Measurements from ENCODE around the gene MBD5.

DNA sequence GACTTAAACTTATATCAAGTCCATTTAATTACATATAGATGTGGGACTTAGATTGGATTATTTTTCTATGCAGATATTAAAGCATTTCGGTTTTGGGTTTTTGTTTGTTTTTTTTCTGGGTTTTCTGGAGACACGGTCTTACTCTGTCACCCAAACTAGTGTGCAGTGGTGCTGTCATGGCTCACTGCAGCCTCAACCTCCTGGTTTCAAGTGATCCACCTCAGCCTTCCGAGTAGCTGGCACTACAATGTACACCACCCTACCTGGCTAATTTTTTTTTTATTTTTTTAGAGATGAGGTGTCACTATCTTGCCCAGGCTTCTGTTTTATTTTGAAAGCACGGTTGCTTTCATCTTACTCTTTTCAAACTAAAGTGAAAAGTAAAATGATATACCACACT is 281.6 kb downstream of the MBD5 start:
- TF ChIP-seq, protein P1, sequence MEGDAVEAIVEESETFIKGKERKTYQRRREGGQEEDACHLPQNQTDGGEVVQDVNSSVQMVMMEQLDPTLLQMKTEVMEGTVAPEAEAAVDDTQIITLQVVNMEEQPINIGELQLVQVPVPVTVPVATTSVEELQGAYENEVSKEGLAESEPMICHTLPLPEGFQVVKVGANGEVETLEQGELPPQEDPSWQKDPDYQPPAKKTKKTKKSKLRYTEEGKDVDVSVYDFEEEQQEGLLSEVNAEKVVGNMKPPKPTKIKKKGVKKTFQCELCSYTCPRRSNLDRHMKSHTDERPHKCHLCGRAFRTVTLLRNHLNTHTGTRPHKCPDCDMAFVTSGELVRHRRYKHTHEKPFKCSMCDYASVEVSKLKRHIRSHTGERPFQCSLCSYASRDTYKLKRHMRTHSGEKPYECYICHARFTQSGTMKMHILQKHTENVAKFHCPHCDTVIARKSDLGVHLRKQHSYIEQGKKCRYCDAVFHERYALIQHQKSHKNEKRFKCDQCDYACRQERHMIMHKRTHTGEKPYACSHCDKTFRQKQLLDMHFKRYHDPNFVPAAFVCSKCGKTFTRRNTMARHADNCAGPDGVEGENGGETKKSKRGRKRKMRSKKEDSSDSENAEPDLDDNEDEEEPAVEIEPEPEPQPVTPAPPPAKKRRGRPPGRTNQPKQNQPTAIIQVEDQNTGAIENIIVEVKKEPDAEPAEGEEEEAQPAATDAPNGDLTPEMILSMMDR (IDR thresholded peaks at IDR 0.05), result no peak
- TF ChIP-seq POLR2A (IDR thresholded peaks at IDR 0.05), result no peak

All from thyroid gland (tissue), 4 donors.